GM19438 (cell line): ENCODE measurements around the gene SKI.

Experiments
- ATAC-seq: cut with Tn5 transposase; IDR thresholded peaks from one replicate; pipeline ENCODE4 v1.9.1; 2021; ENCODE audit warnings: low read depth; ENCODE audit not compliant: unreplicated experiment

The SKI gene

DNA sequence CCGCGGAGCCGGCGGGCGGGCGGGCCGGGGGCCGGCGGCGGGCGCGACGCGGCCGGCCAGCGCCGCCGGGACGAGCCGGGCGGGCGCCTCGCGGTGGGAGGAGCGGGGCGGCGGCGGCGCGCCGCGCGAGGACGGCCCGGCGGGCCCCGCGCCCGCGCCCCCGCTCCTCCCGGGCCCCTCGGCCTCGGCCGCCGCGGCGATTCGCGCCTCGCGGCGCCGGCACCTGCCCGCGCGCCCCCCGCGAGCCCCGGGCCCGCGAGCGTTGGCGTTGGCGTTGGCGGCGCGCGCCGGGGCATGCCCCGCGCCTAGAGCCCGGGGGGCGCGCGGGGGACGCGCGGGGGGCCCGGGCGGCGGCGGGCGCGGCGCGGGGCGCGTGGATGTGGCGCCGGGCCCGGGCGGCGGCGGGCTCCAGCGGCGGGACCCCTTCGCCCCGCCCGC, at the start of gene SKI:
Gene SKI, plus strand, starts transcription at position 163 of the 438 bp plus-strand sequence. CDS start 448 bp downstream, outside the sequence.
- ATAC-seq = no peak

DNA sequence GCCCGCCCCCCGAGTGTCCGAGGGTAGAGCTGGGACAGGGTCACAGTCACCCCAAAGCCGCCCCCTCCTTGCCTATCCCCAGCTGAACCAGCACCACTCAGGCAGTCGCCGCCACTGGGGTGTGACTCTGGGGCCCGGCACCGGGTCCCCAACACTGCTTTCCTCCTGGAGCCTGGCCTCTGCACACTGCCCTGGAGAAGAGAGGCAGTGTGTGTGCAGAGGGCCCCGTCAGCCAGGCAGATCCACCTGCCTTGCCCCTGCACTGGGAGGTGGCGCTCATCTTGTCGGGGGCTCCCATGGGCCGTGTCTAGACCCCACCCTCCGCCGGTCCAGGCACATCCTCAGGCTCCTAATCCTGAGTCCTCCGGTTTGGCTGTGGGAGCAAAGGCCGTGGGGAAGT, 49.2 kb upstream of the SKI start:
- ATAC-seq = no peak

- no peak for ATAC-seq
Measured at GRCh38 chr1:2179283-2180013, 48.7 kb upstream of the SKI start.

DNA sequence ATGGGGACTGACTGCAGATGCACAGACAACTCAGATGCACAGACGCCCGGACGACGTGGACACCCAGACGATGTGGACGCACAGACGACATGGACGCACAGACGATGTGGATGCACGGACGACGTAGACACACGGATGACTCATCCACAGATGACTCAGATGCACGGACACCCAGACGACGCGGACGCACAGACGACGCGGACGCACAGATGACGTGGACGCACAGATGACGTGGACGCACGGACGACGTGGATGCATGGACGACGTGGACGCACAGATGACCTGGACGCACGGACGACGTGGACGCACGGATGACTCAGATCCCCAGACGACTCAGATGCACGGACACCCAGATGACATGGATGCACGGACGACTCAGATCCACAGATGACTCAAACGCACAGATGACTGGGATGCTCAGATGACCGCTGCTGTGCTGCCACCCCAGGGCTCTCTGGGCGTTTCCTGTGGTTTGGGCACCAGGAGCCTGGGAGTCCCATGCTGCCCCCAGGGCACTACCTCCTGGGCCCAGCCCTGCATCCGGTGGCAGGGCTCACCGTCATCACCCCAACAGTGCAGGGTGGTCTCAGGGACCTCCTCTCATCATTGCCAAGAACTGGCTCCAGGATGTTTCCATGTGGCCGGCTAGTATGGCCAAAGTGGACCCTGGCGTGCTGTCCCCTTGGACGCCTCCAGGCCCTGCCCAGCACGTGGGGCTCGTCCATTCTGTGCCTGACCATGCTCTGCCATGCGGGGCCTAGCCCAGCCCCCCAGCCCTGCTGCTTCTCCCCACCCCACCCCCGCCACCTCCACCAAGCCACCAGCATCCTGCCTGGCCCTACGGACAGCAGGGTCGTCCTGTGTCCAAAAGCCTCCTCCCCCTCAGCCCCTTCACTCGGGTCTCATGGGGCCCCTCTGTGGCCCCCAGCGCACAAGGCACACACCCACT, 47.5 kb upstream of the SKI start:
- ATAC-seq = no peak

DNA sequence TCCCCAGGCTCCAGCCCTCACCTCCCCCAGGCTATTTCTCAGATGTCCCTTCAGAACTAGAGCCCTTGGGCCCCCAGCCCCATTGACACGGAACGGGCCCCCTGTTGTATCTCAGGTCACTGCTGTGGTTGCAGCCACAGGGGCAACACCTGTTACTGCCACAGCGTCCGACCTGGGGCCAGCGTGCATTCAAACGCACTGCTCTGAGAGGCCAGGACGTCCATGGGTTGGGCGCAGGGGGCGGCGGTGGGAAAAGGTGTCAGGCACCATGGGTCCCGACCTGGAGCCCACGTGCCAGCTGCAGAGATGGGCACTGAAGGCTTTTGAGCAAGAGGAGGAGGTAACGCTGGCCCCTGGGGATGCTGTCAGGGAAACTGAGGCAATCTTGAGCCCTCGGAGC, 46.8 kb upstream of the SKI start:
- ATAC-seq = no peak

- no peak for ATAC-seq
Measured at GRCh38 chr1:2181752-2182151, 46.4 kb upstream of the SKI start.

GRCh38 chr1:2182376-2182775, 45.7 kb upstream of the SKI start:
- no peak for ATAC-seq

DNA sequence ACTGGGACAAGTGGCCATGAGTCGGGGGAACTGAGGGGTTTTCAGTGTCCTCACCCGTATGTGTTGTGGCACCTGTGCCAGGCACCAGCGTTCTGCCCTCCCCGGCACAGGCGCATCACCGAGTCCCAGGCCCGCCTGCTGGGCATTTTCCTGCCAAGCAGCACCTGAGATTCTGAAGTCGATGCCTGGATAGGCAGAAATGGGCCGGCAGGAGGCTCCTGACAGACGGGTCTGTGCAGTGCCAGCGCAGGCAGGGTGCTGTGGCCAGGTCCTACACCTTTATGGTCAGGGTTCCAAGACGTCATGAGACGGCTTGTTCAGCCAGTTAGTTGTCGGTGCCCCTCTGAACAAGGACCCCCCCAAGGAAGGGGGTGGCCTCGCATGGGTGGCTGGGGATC, 44.2 kb upstream of the SKI start:
- ATAC-seq = no peak

DNA sequence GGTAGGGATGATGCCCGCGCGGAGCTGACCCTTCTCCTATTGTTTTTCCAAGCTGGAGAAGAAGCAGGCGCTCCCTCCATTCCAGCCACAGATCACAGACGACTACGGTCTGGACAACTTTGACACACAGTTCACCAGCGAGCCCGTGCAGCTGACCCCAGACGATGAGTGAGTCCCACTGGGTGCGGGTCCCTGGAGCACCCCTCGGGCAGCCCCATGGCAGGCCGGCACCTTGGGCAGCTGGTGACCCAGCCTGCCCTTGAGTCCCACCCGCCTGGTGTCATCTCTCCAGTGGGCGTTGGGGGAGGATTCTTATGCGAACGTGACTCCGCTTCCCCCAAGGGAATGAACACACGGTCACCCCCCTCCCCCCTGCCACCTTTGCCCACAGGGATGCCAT, 43.6 kb upstream of the SKI start:
- no peak for ATAC-seq

GRCh38 chr1:2184934-2185333, 43.2 kb upstream of the SKI start:
- no peak for ATAC-seq

GRCh38 chr1:2185880-2186855, 42.0 kb upstream of the SKI start:
- ATAC-seq = no peak

- no peak for ATAC-seq
Measured at GRCh38 chr1:2186901-2187300, 41.2 kb upstream of the SKI start.

DNA sequence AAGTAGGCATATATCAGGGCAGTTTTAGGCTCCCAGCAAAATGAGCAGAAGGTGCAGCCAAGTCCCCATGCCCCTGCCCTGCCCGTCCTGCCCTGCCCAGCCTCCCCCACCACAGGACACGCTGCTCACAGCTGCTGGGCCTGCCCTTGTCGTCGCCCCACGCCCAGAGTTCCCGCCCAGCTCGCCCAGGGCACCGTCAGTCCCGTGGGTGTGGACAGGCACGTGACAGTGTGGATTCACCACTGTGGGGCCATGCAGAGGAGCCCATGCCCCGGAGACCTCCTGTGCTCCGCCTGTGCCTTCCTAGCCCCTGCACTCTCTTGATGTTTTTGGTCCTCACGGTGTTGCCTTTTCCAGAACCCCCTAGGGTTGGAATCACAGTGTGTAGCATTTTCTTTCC, 40.5 kb upstream of the SKI start:
- no peak for ATAC-seq

DNA sequence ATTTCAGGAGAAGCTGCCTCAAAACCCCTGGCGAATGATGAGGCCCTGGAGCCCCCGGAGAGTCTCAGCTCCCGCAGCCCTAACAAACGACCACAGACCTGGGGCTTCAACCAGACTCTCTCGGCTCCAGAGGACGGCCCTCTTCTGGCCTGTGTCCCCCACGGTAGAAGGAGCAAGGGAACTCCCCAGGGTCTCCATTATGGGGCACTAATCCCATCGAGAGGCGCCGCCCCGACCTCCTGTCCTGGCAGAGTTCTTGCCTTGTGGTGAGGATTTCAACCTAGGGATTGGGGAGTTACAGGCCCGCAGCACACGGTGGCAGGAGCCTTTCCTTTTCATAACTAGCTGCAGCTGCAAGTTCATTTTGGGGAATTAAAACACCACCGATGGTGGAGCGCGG, 39.8 kb upstream of the SKI start:
- no peak for ATAC-seq

DNA sequence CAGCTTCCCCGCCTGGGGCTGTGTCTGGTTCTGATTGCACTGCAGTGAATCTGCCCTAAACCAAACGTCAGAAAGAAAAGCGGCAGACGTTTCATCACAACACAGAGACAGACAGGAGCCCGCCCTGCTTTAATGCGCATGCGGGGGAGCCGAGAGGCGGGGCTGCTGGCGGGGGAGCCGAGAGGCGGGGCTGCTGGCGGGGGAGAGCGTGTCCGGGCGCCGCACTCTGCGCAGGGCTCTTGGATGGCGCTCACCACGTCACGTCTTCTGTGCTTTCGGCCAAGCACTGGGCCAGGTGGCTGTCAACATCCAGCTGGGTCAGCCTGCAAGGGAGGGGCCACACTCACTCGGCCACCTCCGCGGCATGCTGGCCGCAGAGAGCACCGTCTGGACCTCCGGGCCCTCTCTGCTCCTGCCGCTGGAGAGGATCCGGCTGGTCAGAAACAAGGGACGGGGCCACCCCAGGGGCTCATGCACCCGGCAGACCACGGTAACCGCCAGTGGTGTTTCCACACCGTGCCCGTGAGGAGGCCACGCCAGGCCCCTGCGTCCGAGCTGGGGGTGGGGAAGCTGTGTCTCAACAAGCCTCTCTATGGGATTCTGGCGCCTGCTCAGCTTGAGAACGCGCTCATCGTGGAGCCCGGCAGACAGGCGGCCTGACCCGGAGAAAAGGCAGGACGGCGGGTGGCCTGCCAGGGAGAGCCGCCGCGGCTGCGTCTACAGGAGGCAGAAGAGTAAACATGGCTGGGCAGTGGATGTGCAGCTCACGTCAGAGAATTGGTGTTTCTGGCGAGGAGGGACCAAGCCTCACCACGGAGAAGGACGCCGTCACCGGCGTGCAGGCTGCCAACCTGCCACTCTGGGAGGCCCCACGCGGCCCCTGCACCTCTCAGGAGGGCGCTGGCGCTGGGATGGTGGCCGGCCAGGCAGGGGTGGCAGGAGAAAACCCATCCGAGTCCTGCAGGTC, 38.4 kb upstream of the SKI start:
- peak; percentile 76 for ATAC-seq

- ATAC-seq = no peak
Measured at GRCh38 chr1:2190491-2190976, 37.6 kb upstream of the SKI start.

DNA sequence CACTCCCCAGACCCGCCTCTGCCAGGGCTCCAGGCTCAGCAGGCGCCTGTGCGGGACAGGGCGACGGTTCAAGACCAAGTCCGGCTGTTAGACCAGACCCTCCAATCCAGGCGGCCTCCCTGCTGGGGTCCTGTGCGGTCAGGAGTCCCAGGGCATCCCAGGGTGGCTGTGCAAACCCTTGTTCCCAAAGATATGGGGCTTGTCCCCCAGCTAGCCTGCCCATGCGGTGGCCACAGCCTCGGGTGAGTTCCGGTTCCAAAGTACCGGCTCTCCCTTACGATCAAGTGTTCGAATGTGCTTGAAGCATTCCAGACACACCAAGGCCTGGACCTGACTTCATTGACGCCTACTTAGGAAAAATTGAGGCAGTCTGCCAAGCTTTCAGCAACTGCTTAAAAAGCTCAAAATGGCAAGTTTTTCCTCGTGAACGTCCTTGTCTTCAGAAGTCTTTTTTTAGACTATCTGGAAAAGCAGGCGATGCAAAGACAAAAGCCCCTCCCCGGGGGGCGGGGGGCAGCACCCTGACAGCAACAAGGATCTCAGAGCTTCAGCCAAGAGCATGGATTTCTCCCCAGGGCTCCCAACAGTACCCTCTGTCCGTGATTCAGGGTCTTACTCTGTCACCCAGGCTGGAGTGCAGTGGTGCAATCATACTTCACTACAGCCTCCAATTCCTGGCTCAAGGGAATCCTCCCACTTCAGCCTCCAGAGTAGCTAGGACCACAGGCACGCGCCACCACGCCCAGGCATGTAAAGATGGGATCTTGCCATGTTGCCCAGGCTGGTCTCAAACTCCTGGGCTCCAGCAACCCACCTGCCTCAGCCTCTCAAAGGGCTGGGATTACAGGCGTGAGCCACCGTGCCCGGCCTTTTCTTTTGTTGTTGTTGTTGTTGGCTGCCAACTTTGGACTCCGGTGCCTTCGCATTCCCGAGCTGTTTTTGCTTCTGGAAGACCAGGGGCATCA, 35.8 kb upstream of the SKI start:
- no peak for ATAC-seq
